COLO668 (cell line): ENCODE measurements around the gene MYL11.
"Not testable (repeated sequence)": the region's sequence is repeated elsewhere in the genome, so short reads cannot be mapped to it uniquely, and the experiment has no call there.

Experiments used
- DNase-seq: peaks from one replicate; lab custom pipeline; 2025; ENCODE audit not compliant: unreplicated experiment; lab: John Stamatoyannopoulos, UW

The MYL11 gene

DNA sequence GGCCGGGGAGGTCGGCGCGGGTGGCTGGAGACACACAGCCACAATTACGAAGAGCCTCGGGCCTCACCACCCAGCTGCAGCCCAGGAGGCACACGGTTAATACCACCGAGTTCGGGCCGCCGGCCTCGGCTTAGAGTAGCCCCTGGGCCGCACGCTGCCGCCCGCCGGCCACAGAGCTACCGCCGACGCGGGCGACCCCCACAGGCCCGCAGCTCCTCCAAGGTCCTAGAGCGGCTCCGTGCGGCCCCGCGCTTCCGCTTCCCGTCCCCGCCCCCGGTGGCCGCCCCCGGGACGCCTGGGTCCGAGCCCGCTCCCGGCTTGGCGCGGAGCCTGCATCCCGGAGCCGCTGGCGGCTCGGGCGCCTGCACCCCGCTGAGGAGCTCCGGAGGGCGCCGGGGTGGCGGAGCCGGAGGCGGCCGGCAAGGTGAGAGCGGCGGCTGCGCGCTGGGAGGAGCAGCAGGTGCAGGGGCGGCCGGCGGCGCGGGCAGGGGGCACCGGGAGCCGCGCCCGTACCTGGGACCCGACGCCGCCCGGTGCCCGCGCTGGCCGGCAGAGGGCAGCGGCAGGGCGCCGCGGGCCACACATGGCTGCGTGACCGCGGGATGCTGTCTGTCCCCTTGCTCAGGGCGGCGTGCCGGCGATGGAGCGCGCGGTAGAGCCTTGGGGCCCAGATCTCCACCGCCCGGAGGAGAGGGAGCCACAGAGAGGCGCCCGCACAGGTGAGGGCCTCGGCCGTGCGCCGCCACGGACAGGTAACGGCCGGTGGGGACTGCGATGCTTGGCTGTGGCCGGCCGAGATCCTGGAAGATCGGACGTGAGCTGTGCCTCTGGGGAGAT lies 20.8 kb downstream of the MYL11 start, which contains the start of gene ZNF48:
TSS of gene ZNF48 (plus strand) at position 266 of the 837 bp plus-strand sequence. CDS start at position 641, 375 bp downstream.
- peak; percentile 92 for DNase-seq

DNA sequence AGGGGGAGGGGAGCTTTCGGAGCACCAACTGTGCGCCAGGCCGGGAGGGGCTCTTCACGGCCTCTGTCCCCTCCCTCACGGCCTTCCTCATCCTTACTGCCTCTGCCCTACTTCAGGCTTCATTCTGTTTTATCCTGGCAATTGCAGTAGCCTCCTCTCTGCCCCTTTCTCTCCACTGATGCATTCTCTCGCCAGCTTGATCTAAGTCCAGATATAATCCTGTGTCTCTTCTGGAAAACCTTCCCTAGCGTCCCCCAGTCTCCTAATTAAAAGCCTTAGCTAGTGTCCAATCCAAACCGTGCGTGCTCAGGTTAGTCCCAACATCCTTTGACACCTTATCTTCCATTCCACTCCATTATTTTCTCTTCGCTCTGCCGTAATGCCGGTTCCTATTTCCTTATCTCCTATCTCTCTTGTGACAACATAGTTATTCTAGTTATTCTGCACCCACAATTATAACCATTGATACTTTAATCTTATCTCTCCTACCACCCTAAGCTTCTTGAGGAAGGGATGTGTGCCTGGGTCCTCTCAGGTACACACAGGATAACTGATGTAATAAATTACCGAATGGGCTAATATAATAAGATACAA lies 21.5 kb downstream of the MYL11 start:
- peak; percentile 26 for DNase-seq

DNA sequence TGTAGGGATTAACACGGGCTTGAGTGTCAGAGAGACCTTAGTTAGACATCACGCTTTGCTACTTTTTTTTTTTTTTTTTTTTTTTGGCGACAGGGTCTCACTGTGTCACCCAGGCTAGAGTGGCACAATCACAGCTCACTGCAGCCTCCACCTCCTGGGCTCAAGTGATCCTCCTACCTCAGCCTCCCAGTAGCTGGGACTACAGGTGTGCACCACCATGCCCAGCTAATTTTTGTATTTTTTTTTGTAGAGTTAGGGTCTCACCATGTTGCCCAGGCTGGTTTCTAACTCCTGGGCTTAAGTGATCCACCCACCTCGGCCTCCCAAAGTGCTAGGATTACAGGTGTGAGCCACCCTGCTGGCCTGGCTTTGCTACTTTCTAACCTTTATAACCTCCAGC lies 22.0 kb downstream of the MYL11 start:
- DNase-seq = not testable (repeated sequence)

DNA sequence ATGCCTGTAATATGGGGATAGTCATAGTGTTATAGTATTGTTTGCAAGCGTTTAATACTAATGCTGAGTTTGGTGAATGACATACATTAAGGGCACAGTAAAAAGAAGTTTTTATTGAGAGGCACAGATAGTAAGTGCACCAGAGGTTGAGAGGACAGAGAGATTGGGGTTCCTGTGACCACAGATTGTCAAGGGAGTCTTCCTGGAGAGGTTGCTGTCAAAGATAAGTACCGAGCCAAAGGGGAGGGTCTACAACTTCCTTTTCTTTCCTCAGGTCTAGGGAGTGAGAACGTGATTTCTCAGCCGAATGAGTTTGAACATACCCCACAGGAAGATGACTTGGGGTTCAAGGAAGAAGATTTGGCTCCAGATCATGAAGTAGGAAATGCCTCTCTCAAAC lies 22.5 kb downstream of the MYL11 start:
- no peak for DNase-seq

DNA sequence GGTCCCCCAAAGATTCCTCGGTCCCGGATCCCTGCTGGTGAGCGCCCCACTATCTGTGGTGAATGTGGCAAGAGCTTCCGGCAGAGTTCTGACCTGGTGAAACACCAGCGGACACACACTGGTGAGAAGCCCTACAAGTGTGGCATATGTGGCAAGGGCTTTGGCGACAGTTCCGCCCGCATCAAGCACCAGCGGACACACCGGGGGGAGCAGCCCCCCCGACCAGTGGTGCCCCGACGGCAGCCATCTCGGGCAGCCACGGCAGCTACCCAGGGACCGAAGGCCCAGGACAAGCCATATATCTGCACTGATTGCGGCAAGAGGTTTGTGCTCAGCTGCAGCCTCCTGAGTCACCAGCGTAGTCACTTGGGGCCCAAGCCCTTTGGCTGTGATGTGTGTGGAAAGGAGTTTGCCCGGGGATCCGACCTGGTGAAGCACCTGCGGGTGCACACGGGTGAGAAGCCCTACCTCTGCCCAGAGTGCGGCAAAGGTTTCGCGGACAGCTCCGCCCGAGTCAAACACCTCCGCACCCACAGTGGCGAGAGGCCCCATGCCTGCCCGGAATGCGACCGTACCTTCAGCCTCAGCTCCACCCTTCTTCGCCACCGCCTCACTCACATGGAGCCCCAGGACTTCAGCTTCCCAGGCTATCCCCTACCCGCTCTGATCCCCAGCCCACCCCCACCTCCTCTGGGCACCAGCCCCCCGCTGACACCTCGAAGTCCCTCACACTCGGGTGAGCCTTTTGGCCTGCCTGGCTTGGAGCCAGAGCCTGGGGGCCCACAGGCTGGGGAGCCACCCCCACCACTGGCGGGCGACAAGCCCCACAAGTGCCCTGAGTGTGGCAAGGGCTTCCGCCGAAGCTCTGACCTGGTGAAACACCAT lies 23.4 kb downstream of the MYL11 start:
- no peak for DNase-seq

DNA sequence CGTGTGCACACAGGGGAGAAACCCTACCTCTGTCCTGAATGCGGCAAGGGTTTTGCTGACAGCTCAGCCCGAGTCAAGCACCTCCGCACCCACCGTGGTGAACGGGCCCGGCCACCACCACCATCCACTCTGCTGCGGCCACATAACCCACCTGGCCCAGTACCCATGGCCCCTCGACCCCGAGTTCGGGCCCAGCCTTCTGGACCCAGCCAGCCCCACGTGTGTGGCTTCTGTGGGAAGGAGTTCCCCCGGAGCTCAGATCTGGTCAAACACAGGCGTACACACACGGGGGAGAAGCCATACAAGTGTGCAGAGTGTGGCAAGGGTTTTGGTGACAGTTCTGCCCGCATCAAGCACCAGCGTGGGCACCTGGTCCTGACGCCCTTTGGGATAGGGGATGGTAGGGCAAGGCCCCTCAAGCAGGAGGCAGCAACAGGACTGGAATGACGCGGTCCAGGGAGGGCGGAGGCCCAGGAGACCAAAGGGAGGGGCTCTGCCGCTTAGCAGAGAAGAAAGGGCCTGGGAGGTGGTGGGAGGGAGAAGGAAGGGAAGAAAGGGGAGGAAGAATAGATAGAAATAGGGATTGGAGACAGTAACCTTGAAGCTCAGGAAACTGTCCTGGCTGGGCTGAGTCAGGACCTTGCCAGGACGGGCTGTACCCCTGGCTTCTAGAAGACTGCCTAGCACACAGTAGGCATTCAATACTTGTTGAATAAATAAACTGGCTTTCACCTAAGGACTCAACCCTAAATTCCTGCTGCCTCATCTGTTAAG lies 24.2 kb downstream of the MYL11 start:
- no peak for DNase-seq

DNA sequence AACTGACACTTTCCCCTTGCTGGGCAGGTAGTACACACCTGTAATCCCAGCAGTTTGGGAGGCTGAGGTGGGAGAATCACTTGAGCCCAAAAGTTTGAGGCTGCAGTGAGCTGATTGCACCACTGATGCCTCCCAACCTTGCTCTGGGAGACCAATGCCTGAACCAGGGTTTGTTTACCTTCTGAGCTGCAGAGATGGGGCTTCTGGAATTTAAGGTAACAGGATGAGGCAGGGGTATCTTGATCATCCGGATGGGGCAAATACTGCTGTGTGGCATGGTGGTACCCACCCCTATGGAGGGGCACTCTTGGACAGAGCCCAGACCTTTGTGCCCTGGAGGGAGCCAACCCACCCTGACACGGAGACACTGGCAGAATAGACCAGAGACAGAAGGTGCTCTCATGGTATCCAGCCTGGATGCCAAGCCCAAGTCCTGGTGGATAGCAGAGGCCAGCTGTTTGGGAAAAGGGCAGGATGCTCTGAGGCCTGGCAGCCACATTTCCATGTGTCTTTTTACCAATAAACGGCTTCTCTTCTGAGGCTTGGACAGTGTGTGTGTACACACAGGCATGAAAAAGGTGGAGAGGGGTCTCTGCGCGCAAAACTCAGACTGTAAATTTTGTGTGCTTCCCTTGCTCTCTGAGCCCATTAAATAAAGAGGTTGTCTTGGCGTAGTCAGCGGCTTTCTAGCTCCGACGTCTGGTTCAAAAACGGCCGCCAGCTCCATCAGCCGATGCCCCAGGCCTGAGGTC lies 25.0 kb downstream of the MYL11 start:
- peak; percentile 30 for DNase-seq

DNA sequence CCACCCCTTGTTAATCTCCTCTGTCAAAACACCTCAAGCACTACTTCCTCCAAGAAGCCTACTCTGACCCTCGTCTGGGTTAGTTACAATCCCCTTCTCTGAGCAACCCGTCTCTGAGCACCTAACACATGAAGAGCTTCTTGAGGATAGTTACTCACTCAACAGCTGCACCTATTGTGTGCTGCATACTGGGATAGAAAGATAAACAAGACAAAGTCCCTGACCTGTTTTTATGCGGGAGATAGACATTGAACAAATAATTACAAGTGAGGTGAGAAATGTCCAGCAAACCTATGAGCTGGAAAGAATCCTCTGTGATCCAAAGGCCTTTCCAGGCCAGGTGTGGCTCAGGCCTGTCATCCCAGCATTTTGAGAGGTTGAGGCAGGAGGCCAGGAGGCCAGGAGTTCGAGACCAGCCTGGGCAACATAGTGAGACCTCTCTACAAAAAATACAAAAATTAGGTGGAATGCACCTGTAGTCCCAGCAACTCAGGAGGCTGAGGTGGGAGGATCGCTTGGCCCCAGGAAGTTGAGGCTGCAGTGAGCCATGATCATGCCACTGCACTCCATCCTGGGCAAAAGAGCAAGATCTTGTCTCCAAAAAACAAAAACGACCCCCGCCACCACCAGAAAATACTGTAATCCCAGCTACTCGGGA lies 27.3 kb downstream of the MYL11 start:
- peak; percentile 43 for DNase-seq

DNA sequence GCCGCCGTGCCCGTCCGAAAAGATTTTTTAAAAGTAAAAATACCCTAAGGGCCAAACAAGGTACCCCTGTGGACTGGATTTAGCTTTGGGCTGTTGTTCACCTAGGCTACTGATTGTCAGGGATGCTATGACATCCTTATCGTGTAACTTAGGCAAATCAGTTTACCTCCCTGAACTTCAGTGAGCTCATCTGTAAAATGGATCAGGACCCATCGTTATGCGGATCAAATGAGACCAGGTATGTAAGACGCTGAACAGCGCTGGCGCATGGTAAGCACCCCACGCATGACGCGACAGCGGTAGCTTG lies 32.1 kb downstream of the MYL11 start:
- DNase-seq = no peak

DNA sequence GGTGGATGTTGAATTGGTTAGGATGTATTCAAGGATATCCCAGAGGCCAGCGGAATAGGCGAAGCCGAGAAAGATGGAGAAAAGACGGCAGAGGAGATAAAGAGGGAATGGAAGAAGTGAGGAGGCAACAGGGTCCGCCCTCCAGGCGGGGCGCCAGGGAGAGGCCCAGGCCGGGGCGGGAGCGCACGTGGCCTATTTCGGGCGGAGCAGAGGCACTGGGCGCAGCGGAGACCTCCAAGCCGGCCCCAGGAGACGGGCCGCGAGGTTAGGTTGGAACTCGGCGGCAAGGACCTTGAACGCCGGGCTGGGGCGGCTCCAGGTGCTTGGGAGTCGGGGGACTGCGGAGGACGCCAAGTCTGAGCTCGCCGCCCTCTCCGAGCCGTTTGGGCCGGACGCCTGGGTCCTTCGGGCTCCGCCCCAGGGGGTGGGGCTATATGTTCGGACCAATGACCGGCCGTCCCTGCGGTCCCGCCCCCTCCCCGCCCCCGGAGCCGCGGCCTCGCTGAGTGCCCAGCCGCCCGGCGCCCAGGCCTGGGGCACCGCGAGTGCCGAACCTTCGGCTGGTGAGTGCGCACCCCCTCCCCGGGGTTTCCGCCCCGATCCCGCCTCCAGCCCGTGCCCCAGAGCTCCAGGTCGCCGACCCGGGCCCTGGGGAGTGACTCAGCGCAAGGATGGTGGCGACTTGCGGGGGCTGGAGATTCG lies 32.7 kb downstream of the MYL11 start, which contains the start of gene ZNF771:
TSS of gene ZNF771 (plus strand) at position 505 of the 702 bp plus-strand sequence. CDS start 448 bp downstream, outside the sequence.
- peak; percentile 91 for DNase-seq

DNA sequence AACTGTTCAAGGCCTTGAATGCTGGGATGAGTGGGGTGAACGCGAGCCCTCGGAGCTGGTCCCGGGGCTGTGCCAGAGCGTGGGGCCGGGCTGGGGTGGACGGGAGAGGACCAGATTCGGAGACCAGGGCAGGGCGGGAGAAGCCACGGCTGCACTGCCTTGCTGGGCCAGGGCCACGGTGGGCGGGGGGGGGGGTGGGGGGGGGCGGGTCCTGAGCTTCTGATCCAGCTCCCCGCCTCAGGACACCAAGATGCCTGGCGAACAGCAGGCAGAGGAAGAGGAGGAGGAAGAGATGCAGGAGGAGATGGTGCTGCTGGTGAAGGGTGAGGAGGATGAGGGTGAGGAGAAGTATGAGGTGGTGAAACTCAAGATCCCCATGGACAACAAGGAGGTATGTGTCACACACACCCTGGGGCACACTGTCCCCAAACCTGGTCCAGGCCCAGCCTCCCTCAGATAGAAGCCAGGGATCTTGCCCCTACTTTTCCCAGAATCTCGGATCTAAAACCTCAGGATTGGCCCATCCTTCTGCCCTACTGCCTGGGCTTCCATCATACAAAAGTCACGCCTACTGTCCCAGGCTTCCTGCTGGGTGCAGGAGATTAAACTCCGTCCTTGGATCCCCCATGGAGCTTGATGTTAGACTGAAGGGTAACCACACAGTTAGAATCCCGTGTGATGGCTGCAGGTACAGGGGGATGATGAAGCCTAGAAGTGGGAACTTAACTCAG lies 33.4 kb downstream of the MYL11 start:
- DNase-seq = no peak

DNA sequence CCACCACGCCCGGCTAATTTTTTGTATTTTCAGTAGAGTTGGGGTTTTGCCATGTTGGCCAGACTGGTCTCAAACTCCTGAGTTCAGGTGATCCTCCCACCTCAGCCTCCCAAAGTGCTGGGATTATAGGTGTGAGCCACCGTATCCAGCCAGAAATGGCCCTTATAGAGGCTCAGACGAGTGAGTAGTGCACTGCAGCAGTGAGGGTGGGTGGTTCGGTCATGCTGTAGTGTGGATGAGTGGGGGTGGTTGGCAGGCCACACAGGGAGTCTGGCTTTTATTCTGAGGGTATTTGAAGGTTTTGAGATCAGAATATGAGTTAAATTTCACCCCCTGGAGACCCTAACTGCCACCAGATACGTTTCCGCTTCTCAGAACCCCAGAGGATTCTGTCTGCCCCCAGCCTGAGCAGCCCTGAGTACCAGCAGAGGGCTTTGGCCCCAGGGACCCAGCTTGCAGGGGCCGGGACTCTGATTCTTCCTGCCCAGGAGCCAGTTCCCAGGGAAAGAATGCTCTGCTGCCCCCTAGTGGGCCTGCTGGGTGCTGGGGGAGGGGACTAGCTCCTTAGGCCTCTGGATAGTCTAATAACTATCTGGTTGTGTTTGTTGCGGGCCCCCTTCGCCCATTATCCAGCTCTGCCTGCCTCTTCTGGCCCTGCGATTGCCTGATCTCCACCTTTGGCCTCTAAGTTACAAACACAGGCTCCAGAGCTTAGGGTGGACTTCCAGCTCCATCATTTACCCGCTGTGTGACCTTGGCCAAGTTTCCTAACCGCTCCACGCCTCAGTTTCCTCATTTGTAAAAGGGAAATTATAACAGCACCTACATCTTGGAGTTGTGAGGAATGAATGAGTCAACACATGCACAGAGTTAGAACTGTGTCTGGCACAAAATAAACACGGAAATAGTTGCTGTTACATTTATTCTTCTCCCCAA lies 34.8 kb downstream of the MYL11 start:
- DNase-seq = peak; percentile 90

DNA sequence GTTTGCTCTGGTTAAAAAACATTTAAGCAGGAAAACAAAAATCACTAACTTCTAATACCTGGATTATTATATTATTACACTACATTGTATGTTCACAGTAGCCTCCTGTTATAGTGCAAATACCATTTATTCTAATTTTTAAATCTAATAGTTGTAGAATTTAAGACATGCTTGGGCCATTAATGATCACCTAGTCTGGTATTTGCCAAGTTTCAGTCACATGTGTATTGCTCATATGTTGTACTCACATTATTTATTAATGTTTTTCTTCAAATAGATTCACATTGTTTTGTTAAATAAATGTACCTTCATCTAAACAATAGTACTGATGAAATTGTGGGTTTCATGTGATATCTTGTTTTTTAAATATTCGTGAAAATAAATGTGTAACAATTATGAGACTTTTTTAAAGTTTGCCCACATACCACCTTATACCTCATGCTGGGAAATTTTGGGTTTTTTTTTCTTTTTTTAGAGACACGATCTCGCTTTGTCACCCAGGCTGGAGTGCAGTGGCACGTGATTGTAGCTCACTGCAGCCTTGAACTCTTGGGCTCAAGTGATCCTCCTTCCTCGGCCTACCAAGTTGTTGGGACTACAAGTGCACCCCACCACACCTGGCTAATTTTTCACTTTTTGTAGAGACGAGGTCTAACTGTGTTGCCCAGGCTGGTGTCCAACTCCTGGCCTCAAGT lies 38.7 kb downstream of the MYL11 start:
- no peak for DNase-seq

DNA sequence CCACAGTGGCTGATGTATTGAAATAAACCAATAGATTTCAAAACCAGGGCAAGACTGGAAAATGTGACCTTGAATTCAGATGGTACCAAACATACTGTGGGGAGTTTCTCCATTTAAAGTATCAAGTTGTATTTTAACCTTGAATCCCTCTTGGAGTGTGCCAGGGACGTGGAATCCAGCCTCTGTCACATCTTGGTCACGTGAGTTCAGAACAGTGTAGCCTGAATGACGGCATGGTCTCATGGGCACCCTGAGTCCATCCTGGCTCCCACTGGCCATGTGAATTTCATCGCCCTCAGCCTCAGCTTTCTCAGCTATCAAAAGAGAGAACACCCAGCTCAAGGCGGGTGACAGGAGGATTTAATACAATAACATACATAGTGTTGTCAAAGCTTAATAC lies 39.6 kb downstream of the MYL11 start:
- DNase-seq = no peak

DNA sequence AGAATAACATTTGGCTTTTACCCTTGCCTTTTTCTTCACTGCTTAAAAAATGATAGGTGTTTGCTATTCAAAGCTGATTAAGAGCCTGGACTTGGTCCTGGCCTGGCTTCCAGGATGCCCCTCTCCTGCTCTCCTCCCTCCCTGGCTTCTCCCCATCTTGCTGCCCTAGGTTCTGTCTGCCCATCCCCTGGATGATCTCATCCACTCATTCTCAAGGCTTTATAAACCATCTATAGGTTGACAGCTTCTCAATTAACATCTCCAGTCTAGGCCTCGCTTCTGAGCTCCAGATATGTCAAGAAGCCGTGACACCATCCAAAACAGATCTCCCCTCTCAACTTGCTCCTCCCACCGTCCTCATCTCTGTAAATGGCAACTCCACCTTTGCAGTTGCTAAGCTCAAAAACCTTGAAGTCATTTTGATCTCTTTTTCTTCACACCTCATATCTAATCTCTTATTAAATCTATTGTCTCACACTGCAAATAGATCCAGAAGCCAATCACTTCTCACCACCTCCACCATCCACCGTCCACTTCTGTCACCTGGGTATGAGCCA lies 41.5 kb downstream of the MYL11 start:
- DNase-seq = no peak
